Pons (tissue), 1 donor: ENCODE results near the gene ITPRIPL1.

Source experiments
- DNase-seq: peaks from one replicate; pipeline ENCODE4 v3.0.0-alpha.2; 2016; ENCODE audit warnings: low spot score

The ITPRIPL1 gene

DNA sequence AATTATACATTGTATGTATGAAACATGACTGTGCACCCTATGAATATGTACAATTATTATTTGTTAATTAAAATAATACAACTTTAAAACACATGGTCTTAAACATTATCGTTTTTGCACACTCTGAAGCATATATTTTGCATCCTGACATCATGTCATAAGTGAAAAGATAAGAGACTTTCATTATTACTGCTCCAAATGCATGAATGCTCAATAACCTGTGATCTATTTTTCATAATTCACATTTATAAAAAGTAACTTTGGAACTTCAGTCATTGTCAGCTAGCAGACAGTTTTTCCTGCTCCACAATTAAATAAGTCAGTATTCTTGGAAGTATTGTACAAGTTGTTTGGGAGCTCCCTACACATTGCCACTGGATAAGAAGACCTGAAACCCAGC is 1.3 kb upstream of the ITPRIPL1 start:
- no peak for DNase-seq

DNA sequence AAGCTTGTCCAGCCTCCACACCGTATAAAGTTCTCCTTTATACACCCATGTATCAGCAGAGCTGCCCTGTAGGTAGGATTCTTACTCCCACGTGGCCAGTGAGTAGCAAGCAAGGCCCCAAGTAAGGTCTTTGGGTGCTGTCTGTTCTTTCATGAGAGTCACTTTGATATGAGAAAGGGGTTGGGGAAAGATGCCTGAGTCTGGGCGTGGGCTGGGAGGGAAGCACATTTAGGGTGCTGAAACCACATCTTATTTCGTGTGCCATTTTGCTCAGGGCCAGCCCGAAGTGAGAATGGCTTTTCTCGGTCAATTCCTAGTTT is 436 bp upstream of the ITPRIPL1 start:
- DNase-seq, result no peak

DNA sequence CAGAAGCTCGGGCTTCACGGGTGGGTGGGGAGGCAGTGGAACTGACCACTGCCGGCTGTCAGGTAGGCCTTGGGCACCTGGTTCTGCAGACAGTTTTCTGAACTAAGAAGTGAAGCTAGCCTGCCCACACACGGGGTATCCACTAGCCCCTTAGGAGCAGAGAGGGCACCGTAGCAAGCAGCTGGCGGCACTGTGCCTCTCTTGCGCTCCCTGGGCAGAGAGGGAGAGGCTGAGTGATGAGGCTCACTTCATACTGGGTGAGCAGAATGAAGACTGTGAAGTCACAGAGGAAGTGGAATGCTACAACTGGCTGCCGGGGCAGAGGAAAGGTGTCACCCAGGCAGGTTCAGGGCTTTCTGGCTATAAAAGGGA is 753 bp downstream of the ITPRIPL1 start:
- DNase-seq, result no peak

DNA sequence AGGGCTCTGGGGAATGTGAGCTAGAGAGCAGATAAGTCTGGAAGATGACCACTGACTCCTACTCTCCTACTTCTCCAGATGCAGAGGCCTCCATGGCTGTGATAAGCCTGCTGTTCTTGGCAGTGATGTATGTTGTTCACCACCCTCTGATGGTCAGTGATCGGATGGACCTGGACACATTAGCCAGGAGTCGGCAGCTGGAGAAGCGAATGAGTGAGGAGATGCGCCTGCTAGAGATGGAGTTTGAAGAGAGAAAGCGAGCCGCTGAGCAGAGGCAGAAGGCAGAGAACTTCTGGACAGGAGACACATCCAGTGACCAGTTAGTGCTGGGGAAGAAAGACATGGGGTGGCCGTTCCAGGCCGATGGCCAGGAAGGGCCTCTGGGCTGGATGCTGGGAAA is 1.4 kb downstream of the ITPRIPL1 start:
- DNase-seq, result no peak

DNA sequence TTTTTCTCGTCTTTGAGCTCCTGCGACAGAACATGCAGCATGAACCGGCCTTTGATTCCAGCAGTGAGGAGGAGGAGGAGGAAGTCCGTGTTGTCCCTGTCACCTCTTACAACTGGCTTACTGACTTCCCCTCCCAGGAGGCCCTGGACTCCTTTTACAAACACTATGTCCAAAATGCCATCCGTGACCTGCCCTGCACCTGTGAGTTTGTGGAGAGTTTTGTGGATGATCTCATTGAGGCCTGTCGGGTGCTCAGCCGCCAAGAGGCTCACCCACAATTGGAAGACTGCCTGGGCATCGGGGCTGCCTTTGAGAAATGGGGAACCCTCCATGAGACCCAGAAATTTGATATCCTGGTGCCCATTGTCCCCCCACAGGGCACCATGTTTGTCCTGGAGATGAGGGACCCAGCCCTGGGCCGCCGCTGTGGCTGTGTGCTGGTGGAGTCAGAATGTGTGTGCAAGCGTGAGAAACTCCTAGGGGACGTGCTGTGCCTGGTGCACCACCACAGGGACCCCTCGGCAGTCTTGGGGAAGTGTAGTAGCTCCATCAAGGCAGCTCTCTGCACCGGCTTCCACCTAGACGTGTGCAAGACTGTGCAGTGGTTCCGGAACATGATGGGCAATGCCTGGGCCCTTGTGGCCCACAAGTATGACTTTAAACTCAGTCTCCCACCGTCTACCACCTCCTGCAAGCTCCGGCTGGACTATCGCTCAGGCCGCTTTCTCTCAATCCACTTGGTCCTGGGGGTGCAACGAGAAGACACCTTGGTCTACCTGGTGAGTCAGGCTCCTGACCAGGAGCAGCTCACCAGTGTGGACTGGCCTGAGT is 2.1 kb downstream of the ITPRIPL1 start:
- DNase-seq, result no peak

DNA sequence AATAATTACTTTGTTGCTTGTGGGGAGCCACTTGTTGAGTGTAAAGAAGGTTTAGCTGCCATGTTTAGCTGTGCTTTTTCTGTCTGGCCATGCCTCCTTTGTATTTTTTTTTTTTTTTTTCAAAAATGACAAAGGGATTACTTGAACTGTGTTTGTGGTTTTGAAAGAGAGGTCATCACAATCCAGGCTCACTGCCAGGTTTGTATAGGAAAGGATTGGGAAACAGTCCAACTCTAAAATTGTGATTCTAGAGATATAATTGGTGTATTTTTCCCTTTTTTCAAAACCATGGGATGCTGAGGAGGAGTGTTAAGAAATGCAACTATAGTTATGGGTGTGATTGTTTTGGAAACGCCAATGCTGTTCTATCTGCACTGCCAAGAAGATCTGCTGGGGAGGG is 4.3 kb downstream of the ITPRIPL1 start:
- DNase-seq, result no peak

DNA sequence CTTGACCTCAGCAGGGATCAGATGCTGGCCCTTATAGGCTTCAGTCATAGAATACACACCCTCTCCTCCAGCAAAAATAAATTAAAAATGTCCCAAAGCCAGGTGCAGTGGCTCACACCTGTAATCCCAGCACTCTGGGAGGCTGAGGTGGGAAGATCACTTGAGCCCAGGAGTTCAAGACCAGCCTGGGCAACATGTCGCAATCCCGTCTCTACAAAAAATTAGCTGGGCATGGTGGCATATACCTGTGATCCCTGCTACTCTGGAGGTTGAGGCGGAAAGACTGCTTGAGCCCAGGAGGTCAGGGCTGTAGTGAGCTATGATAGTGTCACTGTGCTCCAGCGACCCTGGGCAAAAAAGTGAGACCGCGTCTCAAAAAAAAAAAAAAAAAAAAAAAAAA is 4.8 kb downstream of the ITPRIPL1 start:
- DNase-seq, result no peak

DNA sequence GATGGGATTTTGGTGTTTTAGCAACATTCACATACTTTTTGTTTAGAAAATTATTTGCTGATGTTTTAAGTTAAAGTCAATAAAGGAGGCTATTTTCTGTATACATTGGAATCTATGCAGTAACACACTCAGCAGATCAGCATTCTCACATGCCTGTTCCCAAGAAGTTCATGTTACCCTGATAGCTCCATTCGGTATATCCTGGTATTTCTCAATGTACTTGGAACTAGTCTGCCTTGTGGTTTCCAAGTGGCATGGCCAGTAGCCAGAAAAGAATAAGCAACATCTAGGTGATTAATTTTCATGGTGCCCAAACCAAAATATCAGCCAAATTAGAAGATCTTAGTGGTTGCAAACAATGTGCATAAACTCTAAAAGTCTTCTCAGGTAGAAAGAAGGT is 5.3 kb downstream of the ITPRIPL1 start:
- DNase-seq, result no peak

DNA sequence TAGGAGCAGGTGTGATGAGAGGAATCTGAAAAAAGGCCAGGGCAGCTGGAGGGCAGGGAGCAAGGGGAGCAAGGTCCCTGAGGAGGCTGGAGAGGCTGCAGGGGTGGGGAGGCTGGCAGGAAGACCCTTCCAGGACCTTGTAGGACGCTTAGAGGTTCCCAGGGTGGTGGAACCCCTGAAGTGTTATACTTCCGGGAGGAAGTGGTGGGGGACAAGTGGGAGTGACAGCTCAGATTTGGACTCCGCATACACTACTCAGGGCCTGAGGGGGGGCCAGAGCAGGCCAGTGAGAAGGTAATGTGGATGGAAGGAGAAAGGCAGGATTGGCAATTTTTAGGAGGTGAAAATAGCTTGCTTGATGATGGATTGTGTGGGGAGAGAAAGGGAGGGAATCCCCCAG is 8.6 kb downstream of the ITPRIPL1 start:
- DNase-seq, result no peak

DNA sequence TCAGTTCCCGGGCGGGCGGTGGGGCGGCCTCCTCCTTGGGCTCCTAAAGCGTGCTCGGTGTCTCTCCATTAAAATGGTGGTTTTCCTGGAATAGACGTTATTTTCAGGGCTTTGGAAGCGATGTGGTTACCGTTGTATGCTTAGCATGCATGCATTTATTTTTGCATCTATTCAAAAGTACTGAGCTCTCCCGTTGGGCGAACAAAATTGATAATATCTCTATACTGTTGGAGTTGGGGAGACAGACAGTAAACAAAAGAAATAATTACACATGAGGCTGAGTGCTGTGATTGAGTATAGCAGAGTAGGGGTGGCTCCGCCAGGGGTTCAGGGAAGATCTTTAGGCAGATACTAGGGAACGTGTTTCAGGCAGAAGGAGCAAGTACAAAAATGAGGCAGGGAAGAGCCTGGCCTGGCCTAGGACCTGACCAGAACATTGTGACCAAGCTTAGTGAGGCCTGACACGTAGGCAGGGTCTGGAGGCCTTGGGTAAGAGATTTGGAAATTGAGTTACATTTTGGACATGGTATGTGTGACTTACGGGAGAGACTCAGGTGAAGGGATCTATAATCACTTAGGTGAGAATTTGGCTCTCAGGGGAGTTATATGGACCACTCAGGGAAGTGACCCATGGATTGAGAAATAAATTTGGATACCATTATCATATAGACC is 11.1 kb downstream of the ITPRIPL1 start:
- DNase-seq, result no peak

DNA sequence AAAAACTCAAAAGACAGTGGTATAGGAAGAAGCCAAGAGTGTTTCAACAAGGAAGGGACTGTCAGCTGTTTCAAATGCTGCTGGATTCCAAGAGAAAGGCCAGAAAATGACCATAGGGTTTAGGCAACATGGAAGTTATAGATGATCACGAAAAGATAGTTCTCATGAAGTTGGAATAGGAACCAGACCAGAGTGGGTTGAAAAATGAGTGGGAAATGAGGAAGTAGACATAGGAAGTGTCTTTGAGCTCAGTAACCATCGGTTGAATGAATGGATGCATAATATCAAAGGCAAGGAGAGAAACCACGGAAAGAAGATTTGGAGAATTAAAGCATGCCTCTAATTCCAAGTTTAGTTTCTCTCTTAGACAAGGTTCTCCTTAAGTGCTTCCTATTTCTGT is 11.8 kb downstream of the ITPRIPL1 start:
- no peak for DNase-seq

DNA sequence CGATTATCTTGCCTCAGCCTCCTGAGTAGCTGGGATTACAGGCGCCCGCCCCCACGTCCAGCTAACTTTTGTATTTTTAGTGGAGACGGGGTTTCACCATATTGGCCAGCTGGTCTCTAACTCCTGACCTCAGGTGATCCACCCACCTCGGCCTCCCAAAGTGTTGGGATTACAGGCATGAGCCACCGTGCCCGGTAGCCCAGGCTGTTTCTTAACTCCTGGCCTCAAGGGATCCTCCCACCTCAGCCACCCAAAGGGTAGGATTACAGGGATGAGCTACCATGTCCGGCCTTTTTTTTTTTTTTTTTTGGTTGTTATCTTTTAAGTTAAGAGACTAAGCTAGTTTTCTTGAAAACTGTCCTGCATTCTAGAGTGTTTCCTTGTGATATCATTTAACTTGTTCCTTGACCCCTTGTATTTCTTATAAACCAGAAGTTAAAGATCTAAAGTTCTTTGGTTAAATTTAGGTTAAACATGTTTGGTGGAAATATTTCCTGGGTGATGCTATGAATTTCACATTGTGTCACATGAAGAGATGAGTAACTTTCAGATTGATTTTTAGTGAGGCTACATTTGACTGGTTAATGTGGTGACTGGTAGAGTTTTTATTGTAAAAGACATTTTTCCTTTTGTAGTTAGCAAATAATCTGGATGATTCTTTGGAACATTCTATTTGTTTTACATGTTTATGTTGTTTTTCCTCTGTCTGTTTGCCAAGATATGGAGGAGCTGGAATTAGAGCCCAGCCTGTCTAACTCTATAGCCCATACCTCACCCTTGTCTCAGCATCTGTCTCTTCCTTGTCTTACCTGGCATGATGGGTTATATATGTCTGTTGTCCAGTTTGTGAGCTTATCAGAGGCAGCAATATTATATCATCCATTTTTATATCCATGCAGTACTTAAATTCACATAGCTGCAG is 15.6 kb downstream of the ITPRIPL1 start:
- no peak for DNase-seq

DNA sequence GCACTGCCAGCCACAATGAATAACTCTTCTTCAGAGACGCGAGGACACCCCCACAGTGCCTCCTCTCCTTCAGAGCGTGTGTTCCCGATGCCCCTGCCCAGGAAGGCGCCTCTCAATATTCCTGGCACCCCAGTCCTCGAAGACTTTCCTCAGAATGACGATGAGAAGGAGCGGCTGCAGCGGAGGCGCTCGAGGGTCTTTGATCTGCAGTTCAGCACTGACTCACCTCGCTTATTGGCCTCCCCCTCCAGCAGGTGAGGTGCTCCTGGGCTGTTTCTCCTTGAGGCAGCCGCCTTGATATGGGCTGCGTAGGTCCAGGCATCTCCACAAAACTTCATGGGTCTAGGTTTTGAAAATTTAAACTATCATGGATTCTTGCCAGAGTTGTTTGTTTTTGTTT is 16.5 kb downstream of the ITPRIPL1 start:
- no peak for DNase-seq

DNA sequence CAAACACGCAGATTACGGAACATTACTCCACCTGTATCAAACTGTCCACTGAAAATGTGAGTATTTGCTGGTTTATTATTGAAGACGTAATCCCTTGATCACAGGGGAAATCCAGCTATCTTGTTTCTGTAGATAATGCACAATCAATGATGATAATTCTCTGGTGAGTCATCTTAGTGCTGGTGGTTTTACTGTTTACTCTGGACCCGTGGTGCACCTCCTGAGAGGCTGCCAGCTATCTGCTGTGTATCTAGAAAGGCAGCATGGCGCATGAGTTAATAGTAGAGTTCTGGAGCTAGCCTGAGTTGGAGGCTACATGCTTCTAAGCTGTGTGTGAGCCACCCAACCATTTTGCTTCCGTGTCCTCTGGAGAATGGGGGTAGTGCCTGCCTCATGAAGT is 17.0 kb downstream of the ITPRIPL1 start:
- no peak for DNase-seq

DNA sequence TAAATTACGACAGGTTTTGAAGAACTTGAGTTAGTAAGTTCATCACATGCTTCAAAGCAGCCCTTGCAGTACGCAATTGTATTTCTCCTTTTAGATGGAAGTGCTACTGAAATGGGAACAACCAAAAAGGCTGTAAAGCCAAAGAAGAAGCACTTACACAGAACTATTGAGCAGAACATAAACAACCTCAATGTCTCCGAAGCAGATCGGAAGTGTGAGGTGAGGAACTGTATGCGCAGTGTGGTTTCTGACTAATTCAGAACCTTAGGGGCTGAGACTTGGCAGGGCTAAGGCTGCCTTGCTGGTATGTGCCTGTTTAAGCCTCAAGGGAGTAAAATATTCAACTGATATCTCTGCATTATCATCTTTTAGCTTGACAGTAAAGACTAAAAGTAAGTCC is 18.9 kb downstream of the ITPRIPL1 start:
- DNase-seq, result peak; percentile 85

DNA sequence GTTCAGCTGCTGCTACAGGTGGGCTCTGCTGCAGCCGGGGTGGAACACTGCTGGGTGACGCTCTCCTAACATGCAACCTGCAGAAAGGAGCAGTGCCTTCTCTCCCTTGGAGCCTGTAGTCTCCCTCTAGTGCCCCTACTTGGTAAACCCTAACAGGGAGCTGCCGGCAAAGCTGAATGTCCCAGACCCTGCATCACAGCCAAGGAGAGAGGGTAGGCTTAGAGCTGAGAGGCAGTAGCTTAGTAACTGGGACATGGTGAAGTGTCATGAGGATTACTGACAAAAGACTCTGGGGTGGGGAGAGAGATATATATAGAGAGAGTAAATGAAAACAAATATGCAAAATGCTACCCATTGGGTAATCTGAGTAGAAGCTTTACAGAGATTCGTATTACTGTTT is 20.3 kb downstream of the ITPRIPL1 start:
- no peak for DNase-seq

DNA sequence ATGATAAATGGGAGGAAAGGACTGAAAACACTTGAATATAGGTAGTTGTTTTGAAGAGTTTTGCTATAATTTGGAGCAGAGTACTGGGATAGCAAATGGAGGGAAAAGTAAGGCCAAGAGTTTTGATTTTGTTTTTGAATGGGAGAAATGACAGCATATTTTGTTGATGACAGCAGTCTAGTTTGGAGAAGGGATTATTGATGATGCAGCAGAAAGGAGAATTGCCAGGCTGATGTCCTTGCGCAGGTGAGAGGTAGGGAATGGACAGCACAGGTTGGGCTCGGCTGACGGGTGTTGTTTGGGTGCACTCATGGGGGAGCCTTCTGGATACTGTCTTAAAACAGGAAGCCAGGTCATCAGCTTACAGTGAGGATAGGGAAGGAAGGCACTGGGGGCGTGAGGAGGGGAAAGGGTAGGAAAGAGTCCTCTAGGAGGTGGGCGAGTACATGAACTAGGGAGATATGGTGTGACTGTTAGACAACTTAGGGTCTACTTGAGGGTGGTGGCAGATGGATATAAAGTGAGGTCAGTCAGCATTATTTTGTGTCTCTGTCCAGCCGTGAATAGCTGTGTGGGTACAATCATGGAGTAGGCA is 20.8 kb downstream of the ITPRIPL1 start:
- no peak for DNase-seq

DNA sequence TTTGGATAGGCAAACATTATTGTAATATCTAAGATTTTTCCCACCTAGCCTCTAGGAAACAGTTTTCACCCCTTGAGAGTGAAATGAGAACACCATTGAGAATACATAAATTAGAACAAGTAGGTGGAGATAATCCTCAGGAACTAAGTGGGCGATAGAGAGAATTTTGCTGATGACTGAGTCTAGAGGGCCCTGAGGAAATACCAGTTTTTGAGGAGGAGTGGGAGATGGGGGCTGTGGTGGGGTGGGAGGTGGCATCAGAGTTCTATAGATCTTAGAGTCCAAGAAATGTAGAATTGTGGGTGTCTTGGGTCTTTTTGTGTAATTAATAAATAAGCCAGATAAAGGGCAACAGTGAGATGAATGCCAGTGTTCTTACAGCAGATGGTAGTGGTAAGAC is 22.3 kb downstream of the ITPRIPL1 start:
- DNase-seq, result no peak

DNA sequence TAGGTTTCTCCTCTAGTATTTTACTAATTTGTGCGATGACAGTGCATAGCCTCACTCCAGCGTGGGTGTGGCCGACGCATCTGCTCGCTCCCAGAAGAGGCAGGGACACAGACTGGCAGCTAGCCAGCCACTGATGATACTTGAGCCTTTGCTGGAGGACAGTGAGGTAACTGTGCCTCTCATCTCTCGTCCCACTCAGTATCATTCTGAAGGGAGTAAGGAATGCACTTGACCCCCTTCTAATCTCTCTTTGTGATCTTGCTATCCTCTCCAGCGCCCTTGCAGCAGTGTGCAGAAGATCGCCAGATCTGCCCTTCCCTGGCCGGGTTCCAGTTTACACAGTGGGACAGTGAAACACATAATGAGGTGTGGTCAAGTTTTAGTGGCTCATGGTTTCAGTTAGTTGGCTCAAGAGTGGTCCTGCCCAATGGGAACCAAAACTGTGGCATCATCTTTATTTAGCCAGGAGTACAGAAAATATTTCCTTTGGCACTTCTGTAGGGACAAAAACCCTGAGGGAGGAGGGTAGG is 28.0 kb downstream of the ITPRIPL1 start:
- peak; percentile 40 for DNase-seq

DNA sequence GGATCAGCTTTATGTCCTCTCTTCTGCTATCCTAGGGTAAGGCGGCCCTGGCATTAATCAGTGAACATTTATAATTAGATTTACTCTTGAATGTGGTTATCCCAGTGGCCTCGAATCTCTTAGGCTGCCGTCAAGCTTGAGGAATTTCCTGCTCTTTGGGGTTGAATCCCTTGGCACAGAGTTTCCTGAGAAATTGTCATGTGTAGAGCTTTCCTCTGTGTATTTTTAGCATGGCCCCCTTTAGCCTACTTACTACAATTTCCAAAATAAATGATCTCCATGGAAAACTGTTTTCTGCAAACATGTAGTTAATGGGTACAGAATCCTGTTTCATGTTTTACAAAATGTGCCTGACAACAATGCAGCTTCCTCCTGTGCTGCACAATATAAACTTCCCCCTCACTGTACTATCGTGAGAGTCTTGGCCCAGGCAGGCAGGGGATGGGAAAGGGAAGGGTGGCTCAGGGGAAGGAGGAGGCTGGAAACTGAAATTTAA is 28.5 kb downstream of the ITPRIPL1 start:
- DNase-seq, result no peak

DNA sequence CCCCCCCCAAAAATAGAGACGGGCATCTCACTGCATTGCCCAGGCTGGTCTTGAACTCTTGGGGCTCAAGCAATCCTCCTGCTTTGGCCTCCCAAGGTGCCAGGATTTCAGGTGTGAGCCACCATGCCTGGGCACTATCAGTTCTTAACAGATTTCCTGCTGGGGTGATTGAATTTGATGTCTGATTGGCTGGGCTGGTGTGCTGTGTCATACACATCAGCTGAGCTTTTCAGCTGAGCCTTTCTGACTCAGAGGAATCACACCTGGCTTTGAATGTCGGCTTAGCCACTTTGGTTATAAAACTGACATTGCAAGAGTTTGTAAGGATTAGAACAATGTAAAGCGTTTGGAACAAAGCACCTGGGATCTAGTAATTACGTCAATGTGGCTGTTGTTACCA is 29.4 kb downstream of the ITPRIPL1 start:
- DNase-seq, result no peak

DNA sequence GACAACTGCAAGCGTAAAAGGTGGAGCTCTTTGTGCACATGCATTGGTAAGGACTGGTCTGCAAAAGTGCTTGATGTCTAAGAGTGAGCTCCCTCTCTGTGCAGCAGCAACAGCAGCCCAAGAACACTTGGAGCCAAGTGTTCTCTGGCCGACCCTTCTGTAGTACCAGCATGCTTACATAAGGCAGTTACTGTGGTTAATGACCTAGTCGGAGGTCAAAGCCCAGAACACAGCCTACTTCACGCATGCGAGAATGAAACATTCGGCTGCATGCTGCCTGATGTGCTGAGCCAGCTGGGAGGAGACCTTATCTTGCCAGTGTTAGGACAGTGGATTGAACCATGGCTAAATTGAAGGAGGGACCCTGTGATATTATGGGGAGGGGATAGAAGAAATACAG is 31.8 kb downstream of the ITPRIPL1 start:
- no peak for DNase-seq
